Nucleus accumbens (tissue), 56 donors: Measurements from ENCODE around the gene CYB5R4.

Experiments
- DNase-seq, 56 donors: peaks; one replicate each; lab custom pipeline; 2025; lab: John Stamatoyannopoulos, UW

The CYB5R4 gene

GRCh38 chr6:83976037-83976755 lies 116.7 kb downstream of the CYB5R4 start:
- DNase-seq, result no peak

DNA sequence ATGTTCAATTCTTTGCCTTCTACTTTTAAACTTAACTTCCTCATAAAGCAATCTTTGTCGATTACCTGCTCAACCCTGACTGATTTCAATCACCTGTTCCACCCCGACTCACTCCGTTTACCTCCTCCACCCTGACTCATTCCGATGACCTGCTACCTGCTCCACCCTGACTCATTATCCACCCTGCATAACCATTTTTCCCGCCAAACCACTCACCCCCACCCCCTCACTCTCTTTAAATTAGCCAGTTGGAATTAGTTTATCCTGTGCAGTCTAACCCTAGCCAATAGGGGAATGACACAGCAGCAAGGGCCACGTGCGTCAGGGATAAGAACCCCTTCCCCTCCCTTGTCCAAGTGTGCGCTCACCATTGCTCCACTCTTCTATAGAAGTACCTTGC lies 117.4 kb downstream of the CYB5R4 start:
- no peak for DNase-seq

- DNase-seq, result no peak
Measured at GRCh38 chr6:83978324-83978734, 118.8 kb downstream of the CYB5R4 start.

GRCh38 chr6:83978997-83979396 lies 119.5 kb downstream of the CYB5R4 start:
- no peak for DNase-seq

DNA sequence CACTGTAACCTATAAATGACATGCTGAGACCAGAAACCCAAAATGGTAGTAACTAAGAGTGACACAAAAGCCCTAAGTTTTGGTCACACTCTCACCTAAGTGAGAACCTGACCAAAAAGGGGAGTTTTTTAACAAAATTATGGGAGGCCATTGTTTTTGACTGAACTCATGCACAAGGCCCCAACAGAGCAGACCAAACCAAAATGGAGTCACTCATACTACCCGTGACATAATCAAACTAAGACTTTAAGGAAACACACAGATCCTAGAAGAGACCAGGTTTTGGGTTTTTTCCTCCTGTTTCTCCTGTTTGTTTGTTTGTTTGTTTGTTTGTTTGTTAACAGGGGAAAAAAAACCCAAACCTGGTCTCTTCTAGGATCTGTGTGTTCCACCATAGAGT lies 124.9 kb downstream of the CYB5R4 start:
- no peak for DNase-seq

DNA sequence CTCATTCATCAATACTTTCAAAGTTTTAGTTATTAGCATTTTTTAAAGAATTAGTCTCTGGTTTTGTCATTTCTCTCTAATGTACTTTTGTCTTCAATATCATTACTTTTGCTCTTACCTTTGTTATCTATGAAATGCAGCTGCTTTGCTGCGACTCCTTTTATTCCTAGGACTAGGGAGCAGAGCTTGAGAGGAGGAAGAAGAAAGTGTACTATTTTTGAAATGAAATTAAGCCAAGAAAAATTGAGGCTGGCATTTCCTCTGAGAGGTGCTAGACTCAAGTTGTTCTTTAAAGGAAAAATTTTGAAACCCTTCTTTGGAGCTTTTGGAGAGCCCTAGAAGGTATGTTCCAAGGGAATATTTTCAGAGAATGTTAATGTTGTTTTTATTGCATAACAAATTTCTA lies 125.8 kb downstream of the CYB5R4 start:
- DNase-seq, result no peak

- no peak for DNase-seq
Measured at GRCh38 chr6:83985715-83986114, 126.2 kb downstream of the CYB5R4 start.

- DNase-seq, result no peak
Measured at GRCh38 chr6:83998021-83998584, 138.6 kb downstream of the CYB5R4 start.

DNA sequence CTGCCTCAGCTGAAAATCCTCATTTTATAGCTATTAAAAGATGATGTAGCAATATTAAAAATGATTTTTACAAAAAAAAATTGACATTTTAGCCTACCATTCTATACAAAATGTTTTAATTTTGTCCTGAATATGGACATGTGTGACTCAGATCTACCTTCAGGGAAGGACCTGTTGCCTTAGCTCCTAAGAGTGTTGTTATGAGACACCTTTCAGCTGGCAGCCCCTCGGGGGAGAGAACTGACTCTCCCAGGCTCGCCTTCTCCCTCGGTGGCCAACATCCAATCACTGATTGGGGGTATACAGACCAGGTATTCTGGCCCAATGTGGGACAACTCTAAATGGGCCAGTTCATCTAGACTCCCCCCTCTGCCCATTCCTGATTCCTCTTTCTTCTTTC lies 141.6 kb downstream of the CYB5R4 start:
- DNase-seq, result no peak

- no peak for DNase-seq
Measured at GRCh38 chr6:84002226-84002625, 142.7 kb downstream of the CYB5R4 start.

DNA sequence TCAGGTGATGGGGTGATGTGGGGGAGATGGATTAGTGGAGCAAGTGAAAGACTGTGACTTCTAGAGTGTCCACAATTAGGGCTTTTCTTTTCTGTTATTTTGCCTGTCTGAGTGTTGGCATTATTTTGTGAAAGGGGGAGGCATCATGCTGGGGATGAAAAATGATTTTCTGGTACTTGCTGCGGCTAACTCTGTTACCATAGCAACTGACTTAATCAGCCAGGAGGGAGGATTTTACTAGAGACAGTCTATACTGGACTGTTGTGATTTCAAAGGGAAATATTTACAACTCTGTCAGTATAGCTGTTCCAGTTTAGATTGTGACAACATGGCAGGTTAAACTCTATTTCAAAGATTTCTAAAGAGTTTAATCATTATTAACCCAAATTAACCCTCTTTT lies 143.6 kb downstream of the CYB5R4 start:
- no peak for DNase-seq

- no peak for DNase-seq
Measured at GRCh38 chr6:84003654-84004053, 144.2 kb downstream of the CYB5R4 start.

DNA sequence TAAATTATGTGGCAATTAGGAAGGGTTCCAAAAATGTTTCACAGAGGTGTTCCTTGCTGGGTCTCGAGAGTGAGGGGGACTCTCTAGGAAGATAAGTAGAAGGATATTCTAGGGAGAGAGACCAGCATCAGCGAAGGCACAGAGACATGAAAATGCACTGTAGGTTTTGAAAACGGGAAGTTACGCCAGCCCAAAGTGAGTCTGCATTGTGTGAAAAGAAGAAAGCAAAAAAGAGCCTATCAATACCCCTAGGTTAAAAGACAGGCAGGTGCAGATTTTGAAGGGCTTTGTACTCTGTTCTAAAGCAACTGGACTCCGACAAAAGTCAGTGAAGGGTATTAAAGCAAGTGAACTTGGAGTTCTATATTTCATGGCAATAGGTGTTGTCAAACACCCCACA lies 148.4 kb downstream of the CYB5R4 start:
- no peak for DNase-seq

DNA sequence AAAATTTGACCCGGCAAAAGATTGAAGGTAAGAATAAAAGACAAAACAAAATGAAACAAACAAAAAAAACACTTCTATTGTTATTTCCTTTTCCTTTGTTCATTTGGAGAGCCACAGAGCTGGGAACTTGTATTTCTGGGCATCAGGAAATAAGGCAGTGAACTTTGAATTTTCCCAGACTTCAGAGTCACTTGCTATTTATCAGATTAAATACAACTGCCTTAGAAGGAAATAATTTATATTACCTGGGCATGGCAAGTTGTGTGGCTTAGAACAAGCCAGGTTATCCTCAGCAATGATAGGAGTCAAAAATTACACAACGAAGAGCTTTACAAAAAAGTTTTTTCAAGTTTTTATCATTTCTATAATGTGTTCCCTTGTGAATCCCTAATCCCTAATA lies 153.9 kb downstream of the CYB5R4 start:
- no peak for DNase-seq

DNA sequence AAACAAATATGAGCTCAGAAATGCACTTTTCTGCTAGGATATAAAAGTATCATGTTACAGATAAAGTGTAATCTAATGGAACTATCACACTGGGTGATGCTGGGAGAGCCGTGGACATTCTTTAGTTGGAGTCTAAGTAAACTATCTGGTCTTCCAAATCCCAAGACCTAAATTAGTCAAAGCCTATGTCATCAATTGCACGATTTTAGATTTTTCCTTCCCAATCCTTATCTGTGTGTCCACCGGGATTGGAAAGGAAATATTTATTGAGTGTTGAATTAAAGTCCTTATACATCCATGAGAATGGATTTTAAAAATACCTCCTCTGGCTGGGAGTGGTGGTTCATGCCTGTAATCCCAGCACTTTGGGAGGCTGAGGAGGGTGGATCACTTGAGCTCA lies 154.4 kb downstream of the CYB5R4 start:
- no peak for DNase-seq

- DNase-seq, result no peak
Measured at GRCh38 chr6:84016029-84016428, 156.5 kb downstream of the CYB5R4 start.
